Hematopoietic multipotent progenitor cell treated with erythropoietin and hydrocortisone succinate and interleukin-3 and kit ligand, for 17 days (in vitro differentiated cells): ENCODE data around the gene RCOR1.
A peak's percentile ranks its signal among the peaks of the same experiment; 100 is the strongest.
"Not testable (repeated sequence)": the region's sequence is repeated elsewhere in the genome, so short reads cannot be mapped to it uniquely, and the experiment has no call there.

Source experiments
- DNase-seq: peaks from one replicate; pipeline ENCODE4 v3.0.0-alpha.2; 2015; ENCODE audit warnings: low spot score

The RCOR1 gene

DNA sequence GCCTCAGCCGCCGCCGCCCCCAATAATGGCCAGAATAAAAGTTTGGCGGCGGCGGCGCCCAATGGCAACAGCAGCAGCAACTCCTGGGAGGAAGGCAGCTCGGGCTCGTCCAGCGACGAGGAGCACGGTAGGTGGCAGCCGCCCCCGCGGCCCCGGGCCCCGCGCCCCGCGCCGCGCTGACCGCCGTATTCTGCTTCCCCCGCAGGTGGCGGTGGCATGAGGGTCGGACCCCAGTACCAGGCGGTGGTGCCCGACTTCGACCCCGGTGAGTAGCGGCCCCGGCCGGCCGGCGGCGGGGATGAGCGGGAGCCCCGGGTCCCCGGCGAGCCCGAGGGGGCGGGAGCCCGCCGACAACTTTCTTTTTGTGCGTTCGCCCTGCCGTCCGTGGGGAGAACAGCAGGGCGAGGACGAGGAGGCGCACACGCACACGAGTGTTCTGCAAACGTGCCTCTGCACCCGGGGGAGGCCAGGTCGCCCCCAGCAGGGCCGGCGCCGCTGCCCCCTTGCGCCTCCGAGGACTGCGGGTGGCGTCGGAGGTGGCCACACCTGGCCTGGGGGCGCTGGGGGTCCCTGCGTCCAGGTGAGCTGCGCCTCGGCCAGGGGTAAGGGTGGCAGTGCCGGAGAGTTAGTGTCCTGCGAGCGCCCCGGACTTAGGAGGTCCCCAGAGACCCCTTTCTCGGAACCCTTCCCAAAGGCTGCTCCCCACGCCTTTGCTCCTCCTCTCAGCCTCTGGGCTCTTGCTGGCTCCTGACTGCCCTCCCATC lies 794 bp downstream of the RCOR1 start:
- DNase-seq: peak; percentile 61

DNA sequence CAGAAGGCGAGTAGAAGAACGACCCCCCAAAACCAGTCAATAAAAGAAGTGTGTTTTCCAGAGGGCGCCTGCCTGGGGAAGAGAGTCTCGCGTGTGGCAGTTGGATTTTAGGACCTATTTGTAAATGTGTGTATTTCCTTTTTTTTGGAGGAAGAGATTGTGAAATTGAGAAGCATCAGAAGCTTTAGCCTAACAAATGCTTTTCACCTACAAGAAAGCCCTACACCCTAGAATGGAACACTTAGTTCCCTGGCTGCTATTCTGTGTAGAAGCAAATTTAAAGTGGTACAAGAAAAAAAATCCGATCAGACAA lies 1.3 kb downstream of the RCOR1 start:
- peak; percentile 24 for DNase-seq

GRCh38 chr14:102594514-102595175 lies 2.2 kb downstream of the RCOR1 start:
- DNase-seq: peak; percentile 80

DNA sequence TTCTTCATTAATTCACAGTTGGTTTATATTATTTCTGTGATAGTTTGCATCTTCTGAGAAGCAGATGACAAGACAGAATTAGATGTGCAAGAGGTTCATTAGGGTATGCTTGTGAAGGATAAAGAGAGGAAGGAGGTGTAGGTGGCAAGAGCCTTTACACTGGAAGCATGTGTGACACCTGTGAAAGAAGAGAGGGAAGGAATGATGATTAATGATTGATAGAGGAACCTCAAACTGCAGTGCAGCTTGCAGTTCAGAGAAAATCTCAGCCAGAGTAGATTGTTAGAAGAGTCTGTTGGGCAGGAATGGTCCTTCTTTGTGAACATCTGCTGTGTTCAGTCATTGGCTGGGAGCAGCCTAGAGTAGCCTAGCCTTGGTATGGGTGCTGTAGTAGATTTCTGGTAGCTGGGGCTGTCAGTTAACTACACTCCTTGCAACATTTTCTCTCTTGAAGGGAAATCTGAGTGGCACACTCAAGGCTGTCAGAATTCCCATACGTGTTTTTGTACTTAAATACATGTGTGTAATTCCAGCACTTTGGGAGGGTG lies 9.0 kb downstream of the RCOR1 start:
- no peak for DNase-seq

DNA sequence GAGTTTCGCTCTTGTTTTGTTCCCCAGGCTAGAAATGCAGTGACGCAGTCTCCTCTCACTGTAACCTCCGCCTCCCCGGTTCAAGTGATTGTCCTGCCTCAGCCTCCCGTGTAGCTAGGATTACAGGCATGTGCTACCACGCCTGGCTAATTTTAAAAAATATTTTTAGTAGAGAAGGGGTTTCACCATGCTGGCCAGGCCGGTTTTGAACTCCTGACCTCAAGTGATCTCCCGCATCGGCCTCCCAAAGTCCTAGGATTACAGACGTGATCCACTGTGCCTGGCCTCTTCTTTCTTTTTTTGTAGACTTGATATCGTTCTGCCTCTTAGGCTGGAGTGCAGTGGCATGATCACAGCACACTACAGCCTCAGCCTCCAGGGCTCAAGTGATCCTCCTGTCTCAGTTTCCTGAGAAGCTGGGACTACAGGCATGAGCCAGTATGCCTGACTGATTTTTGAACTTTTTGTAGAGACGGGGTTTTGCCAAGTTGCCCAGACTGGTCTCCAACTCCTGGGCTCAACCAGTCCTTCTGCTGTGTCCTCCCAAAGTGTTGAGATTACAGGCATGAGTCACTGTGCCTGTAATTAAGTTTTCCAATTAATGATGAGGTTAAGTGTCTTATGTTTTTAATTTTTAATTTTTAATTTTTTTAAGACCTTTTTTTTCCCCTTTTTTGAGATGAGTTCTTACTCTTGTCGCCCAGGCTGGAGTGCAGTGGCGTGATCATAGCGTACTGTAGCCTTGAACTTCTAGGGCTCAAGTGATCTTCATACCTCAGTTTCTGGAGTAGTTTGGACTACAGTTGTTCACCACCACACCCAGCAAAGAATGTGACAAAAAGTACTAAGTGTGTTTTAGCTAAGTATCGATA lies 10.2 kb downstream of the RCOR1 start:
- DNase-seq: no peak

DNA sequence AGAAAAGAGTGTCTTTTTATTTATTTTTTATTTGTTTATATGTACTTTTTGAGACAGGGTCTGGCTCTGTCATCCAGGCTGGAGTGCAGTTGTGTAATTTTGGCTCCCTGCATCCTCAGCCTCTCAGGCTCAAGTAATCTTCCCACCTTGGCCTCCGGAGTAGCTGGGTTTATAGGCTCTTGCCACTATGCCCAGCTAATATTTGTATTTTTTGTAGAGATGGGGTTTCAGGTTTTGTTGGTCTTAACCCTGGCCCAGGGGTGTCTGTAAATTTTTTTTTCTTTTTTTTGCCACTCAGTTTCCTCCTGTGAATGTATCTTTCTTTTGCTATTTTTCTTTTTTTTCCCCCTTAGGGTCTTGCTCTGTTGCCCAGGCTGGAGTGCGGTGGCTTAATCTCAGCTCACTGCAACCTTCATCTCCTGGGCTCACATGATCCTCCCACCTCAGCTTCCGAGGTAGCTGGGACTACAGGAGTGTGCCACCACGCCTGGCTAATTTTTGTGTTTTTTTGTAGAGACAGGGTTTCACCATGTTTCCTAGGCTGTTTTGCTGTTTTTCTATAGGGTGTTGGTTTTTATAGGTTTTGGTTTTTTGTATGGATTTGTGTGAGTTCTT lies 11.0 kb downstream of the RCOR1 start:
- no peak for DNase-seq

- no peak for DNase-seq
These were observed 11.7 kb downstream of the RCOR1 start for GRCh38 chr14:102604183-102604582.

DNA sequence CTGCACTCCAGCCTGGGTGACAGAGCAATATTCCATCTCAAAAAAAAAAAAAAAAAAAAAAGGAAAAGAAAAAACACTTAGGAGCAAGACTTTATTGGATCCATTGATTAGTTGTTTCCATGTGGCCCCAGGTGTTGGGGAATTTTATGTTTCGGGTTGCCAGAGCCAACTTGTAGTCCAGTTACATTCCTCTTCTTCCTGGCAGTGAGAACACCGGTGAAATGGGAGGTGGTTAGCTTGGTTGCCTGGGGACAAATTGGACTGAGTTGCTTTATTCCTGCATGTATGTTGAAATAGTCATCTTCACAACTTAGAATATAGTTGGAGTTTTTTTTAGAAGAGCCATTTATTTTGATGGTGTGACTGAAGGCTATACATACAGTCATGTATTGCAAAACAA lies 12.6 kb downstream of the RCOR1 start:
- DNase-seq: no peak

GRCh38 chr14:102606296-102606695 lies 13.8 kb downstream of the RCOR1 start:
- DNase-seq: no peak

- DNase-seq: no peak
These were observed 15.6 kb downstream of the RCOR1 start for GRCh38 chr14:102608064-102608446.

DNA sequence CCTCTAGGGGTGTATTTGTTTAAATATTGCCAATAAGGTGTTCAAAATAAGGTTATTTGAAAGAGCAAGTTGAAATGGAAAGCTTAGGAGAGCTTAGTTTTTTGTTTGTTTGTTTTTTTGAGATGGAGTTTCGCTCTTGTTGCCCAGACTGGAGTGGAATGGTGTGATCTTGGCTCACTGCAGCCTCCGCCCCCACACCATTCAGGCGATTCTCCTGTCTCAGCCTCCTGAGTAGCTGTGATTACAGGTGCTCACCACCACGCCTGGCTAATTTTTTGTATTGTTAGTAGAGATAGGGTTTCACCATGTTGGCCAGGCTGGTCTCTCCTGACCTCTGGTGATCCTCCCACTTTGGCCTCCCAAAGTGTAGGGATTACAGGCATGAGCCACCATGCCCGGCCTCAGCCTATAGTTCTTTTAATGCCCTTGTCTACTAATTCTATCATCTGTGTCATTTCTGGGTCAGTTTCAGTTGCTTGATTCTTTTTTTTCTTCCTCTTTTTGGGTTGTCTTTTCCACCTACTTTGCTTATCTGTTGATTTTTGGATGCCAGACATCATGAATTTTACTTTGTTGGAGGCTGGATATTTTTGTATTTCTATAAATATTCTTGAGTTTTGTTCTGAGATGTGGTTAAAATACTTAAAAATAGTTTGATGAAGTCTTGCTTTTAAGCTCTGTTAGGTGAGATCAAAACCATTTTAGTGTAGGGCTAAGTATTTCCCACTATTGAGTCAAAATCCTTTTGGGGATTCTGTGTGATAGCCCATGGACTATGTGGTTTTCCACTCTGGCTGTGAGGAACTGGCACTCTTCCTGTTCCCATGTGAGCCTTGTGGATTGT lies 18.7 kb downstream of the RCOR1 start:
- DNase-seq: no peak

GRCh38 chr14:102616318-102616717 lies 23.9 kb downstream of the RCOR1 start:
- no peak for DNase-seq

DNA sequence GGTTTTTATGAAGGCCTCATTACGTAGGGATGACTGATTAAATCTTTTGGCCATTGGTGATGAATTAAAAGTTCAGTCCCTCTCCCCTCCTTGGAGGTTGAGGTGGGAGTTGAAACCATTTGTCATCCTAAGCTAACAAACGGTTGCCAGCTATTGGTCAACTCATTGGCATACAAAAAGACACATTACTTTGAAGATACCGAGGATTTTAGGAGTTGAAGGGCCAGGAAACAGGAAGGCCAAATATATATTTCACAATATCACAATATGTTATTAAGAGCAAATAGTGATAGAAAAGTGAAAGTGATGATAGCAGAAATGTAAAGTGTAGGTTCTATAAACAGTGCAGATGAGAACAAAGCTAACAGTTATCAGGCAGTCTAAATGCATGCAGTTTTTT lies 24.4 kb downstream of the RCOR1 start:
- DNase-seq: no peak

- not testable (repeated sequence) for DNase-seq
These were observed 26.6 kb downstream of the RCOR1 start for GRCh38 chr14:102619012-102619411.

DNA sequence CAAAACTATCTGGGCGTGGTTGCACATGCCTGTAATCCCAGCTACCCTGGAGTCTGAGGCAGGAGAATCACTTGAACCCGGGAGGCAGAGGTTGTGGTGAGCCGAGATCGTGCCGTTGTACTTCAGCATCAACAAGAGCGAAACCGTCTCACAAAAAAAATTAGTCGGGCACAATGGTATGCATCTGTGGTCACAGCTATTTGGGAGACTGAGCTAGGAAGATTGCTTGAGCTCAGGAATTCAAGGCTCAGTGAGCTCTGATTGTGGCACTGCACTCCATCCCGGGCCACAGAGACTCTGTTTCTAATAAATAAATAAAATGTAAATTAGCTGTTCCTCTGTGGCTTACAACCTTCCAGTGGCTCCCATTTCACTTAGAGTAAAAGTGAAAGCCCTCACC lies 28.0 kb downstream of the RCOR1 start:
- DNase-seq: no peak

DNA sequence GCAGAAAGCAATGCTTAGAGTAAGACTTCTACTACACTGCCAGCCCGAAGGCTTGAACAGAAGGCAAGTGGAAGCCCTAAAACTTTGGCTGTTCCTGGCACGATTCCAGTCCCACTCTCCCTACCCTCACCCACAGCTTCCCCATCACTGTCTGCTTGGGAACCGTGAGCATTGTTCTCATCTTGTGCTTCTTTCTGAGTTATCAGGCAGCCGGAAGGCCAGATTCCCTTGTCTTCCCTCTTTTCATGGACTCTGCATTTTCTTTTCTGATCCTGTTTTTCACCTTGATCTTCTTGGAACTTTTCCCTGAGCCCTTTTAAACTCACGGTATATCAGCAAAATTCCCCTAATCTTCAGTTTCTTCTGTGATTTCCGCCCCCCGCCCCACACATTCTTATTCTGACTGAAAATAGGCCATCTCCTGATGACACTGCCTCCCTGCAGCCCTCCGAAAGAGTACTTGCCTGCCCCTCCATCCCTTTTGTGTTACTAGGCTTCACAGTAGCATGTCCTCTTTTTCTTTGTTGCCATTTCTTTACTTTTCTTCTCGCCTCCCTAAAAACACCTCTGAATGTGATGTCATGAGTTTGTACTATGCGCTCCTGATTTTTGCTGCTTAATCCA lies 29.9 kb downstream of the RCOR1 start:
- DNase-seq: no peak

- no peak for DNase-seq
These were observed 32.2 kb downstream of the RCOR1 start for GRCh38 chr14:102624666-102625065.

GRCh38 chr14:102625564-102626296 lies 33.3 kb downstream of the RCOR1 start:
- DNase-seq: no peak

DNA sequence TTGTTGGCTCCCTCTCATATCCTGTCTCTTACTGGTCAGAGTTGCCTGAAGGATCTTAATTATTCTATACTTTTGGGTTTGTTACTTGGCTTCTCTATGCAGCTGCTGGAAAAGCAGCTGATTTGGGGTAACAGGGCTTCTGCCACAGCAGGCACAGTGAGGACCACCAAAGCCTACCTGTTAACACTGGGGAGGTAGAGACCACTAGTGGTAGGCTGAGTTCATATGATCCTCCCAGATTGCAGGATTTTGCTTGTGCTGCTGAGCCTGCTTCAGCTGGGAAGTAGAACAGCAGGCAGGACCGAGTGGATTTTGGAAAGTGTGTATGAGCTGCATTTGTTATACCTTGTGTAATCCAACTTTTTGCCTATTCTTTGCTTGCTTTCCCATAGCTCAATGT lies 34.1 kb downstream of the RCOR1 start:
- DNase-seq: no peak

DNA sequence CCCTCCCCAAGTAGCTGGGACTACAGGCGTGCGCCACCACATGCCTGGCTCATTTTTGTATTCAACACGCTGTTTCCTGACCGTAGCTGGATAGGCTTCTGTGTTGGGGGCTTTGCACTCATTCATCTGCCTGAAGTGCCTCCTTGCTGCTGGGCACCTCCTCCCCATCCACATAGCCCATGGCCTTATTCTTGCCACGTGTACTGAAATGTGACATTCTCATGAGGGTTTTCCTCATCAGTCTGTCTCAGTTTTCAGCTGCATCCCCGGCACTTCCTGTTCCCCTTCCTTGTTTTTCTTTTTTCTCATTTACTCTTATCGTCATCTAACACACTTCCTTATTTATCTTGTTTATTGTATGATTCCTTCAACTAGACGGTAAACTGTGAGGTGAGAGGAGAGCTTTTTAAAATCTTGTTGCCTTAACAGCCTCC lies 36.6 kb downstream of the RCOR1 start:
- no peak for DNase-seq
